ENCODE measurements around the gene NR2F1-AS1. TPM values are rescaled to one million over a fixed set of nuclear protein-coding genes. Genes with fewer than 3 reads are reported as not detected.

Gene NR2F1-AS1
- total and polyA plus RNA-seq, 2 experiments from 2014 or later = 0.45 to 0.49 TPM

- Histone ChIP-seq H3K36me3 (no peaks in the 10 kb centered on the region), H3K4me3 (no peak overlapping the region), H3K27me3 (peaks cover 100% of the 10 kb centered on the region), H3K27ac (no peak overlapping the region), H3K9me3 (ENCODE audit: low read depth) (no peaks in the 10 kb centered on the region), H3K4me1 (ENCODE audit: low read depth) (peaks cover 7% of the 10 kb centered on the region)
- peak; percentile 3 for TF ChIP-seq CTCF (IDR thresholded peaks at IDR 0.05; ENCODE audit: low read depth, low read length)
- no peak for DNase-seq (ENCODE audit: low read depth in 1 of 2, low spot score in 1 of 2)
Measured at GRCh38 chr5:93594591-93595419, 13.8 kb upstream of the NR2F1-AS1 start.

- Histone ChIP-seq H3K4me1 (ENCODE audit: low read depth) (no peaks in the 10 kb centered on the region), H3K27ac (no peak overlapping the region), H3K9me3 (ENCODE audit: low read depth) (no peaks in the 10 kb centered on the region), H3K36me3 (no peaks in the 10 kb centered on the region), H3K4me3 (no peak overlapping the region), H3K27me3 (peaks cover 100% of the 10 kb centered on the region)
- no peak for TF ChIP-seq CTCF (IDR thresholded peaks at IDR 0.05; ENCODE audit: low read depth, low read length)
- no peak for DNase-seq (ENCODE audit: low read depth in 1 of 2, low spot score in 1 of 2)
Measured at GRCh38 chr5:93593476-93594131, 12.6 kb upstream of the NR2F1-AS1 start.

GRCh38 chr5:93592883-93593282 lies 11.9 kb upstream of the NR2F1-AS1 start:
- DNase-seq (ENCODE audit: low read depth in 1 of 2, low spot score in 1 of 2) = no peak
- H3K9me3 ChIP-seq (ENCODE audit: low read depth) = no peaks in the 10 kb centered on the region
- H3K4me1 ChIP-seq (ENCODE audit: low read depth) = no peaks in the 10 kb centered on the region
- peaks cover 100% of the 10 kb centered on the region for H3K27me3 ChIP-seq
- no peak overlapping the region for H3K4me3 ChIP-seq
- no peak overlapping the region for H3K27ac ChIP-seq
- no peak for TF ChIP-seq CTCF (IDR thresholded peaks at IDR 0.05; ENCODE audit: low read depth, low read length)
- H3K36me3 ChIP-seq = no peaks in the 10 kb centered on the region

- no peak for DNase-seq (ENCODE audit: low read depth in 1 of 2, low spot score in 1 of 2)
- Histone ChIP-seq H3K4me3 (no peak overlapping the region), H3K9me3 (ENCODE audit: low read depth) (no peaks in the 10 kb centered on the region), H3K27me3 (peaks cover 100% of the 10 kb centered on the region), H3K36me3 (no peaks in the 10 kb centered on the region), H3K27ac (no peak overlapping the region), H3K4me1 (ENCODE audit: low read depth) (no peaks in the 10 kb centered on the region)
- no peak for TF ChIP-seq CTCF (IDR thresholded peaks at IDR 0.05; ENCODE audit: low read depth, low read length)
Measured at GRCh38 chr5:93591323-93591945, 10.4 kb upstream of the NR2F1-AS1 start.

GRCh38 chr5:93590493-93590892 lies 9.5 kb upstream of the NR2F1-AS1 start:
- TF ChIP-seq CTCF (IDR thresholded peaks at IDR 0.05; ENCODE audit: low read depth, low read length) = no peak
- Histone ChIP-seq H3K27me3 (peaks cover 100% of the 10 kb centered on the region), H3K36me3 (no peaks in the 10 kb centered on the region), H3K9me3 (ENCODE audit: low read depth) (no peaks in the 10 kb centered on the region), H3K27ac (no peak overlapping the region), H3K4me3 (no peak overlapping the region), H3K4me1 (ENCODE audit: low read depth) (no peaks in the 10 kb centered on the region)
- peak in 1 of 2 donors; percentile 34 for DNase-seq (ENCODE audit: low read depth in 1 of 2, low spot score in 1 of 2)

Measured in cardiac muscle cell (in vitro differentiated cells and primary cell).